ENCODE measurements around the gene TLN1.

TLN1 gene

GRCh38 chr9:35738186-35738585 lies 6.2 kb upstream of the TLN1 start:
- DNase-seq (ENCODE audit: low read depth): no peak
- H3K4me3 ChIP-seq (ENCODE audit: low read length): no peak overlapping the region
- TF ChIP-seq CTCF (conservative IDR thresholded peaks at IDR 0.05; ENCODE audit: low read length): no peak

GRCh38 chr9:35737143-35737542 lies 5.1 kb upstream of the TLN1 start:
- no peak for DNase-seq (ENCODE audit: low read depth)
- TF ChIP-seq CTCF (conservative IDR thresholded peaks at IDR 0.05; ENCODE audit: low read length): no peak
- no peak overlapping the region for H3K4me3 ChIP-seq (ENCODE audit: low read length)

- H3K4me3 ChIP-seq (ENCODE audit: low read length): no peak overlapping the region
- peak; percentile 95 for TF ChIP-seq CTCF (conservative IDR thresholded peaks at IDR 0.05; ENCODE audit: low read length)
- peak; percentile 78 for DNase-seq (ENCODE audit: low read depth)
Observed at GRCh38 chr9:35736201-35736633, 4.2 kb upstream of the TLN1 start.

GRCh38 chr9:35734096-35734495 lies 2.1 kb upstream of the TLN1 start:
- DNase-seq (ENCODE audit: low read depth): no peak
- peak overlapping the region; percentile 97; the same call in 1 of the 2 replicates for H3K4me3 ChIP-seq (ENCODE audit: low read length)
- TF ChIP-seq CTCF (conservative IDR thresholded peaks at IDR 0.05; ENCODE audit: low read length): no peak

GRCh38 chr9:35732800-35733541 lies 976 bp upstream of the TLN1 start:
- peak overlapping the region; percentile 97 for H3K4me3 ChIP-seq (ENCODE audit: low read length)
- DNase-seq (ENCODE audit: low read depth): peak; percentile 58
- TF ChIP-seq CTCF (conservative IDR thresholded peaks at IDR 0.05; ENCODE audit: low read length): no peak

- DNase-seq (ENCODE audit: low read depth): no peak
Observed at GRCh38 chr9:35731415-35732184, 395 bp downstream of the TLN1 start.

More at GRCh38 chr9:35731415-35732184, 395 bp downstream of the TLN1 start:
- no peak for TF ChIP-seq CTCF (conservative IDR thresholded peaks at IDR 0.05; ENCODE audit: low read length)
- peak overlapping the region; percentile 97 for H3K4me3 ChIP-seq (ENCODE audit: low read length)
